Astrocyte of the cerebellum (primary cell): ENCODE results near the gene DGKD.

ENCODE experiments used
- DNase-seq: peaks from one replicate; pipeline ENCODE4 v3.0.0-alpha.2; 2011; ENCODE audit warnings: low read depth
- H3K4me3 ChIP-seq: 2 replicates; pipeline ENCODE4 v1.5.1; 2011; ENCODE audit warnings: mild to moderate bottlenecking, low read depth, low read length, moderate library complexity
- in situ Hi-C: cut with HindIII; loops from 2 replicates; pipeline ENCODE4 v1.10.0; 2017; ENCODE audit warnings: low sequenced_read_pairs
- TF ChIP-seq, protein P1 (sequence below): IDR thresholded peaks from 2 replicates; pipeline ENCODE4 v1.5.1; 2012; ENCODE audit warnings: low read length, low read depth, moderate library complexity, mild to moderate bottlenecking; ENCODE audit errors: missing control alignments

Gene DGKD

DNA sequence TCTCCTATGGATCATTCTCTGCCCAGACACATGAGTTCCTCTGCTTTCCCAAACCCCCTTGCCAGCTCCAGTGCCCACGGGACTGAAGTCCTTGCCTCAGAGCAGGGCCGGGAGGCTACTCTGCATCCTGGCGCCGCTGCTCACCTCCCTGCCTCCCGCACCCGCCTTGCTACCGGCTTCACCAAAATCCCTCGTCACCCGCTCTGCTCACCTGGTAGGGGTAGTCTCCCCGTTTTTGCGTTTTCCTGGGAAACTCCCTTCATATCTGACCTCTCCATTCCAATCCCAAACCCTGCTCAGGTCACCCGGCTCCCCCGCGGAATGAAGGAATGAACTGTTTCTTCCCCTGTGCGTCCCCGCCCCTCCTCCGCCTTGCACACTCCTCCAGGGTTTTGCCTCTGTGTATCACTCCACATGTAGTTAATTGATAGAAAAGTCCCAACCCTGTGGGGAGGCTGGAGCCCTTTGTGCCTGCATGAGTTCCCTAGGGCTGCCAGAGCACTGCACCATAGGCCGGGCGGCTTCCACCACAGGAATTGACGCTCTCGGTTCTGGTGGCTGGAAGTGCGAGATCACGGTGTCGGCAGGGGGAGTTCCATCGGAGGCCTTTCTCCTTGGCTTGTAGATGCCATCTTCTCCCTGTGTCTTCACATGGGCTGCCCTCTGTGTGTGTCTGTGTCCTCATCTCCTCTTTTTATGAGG lies 2.0 kb upstream of the DGKD start:
- H3K4me3 ChIP-seq = no peak overlapping the region
- in situ Hi-C loops = no loop called here
- TF ChIP-seq, protein P1, sequence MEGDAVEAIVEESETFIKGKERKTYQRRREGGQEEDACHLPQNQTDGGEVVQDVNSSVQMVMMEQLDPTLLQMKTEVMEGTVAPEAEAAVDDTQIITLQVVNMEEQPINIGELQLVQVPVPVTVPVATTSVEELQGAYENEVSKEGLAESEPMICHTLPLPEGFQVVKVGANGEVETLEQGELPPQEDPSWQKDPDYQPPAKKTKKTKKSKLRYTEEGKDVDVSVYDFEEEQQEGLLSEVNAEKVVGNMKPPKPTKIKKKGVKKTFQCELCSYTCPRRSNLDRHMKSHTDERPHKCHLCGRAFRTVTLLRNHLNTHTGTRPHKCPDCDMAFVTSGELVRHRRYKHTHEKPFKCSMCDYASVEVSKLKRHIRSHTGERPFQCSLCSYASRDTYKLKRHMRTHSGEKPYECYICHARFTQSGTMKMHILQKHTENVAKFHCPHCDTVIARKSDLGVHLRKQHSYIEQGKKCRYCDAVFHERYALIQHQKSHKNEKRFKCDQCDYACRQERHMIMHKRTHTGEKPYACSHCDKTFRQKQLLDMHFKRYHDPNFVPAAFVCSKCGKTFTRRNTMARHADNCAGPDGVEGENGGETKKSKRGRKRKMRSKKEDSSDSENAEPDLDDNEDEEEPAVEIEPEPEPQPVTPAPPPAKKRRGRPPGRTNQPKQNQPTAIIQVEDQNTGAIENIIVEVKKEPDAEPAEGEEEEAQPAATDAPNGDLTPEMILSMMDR = no peak
- no peak for DNase-seq

DNA sequence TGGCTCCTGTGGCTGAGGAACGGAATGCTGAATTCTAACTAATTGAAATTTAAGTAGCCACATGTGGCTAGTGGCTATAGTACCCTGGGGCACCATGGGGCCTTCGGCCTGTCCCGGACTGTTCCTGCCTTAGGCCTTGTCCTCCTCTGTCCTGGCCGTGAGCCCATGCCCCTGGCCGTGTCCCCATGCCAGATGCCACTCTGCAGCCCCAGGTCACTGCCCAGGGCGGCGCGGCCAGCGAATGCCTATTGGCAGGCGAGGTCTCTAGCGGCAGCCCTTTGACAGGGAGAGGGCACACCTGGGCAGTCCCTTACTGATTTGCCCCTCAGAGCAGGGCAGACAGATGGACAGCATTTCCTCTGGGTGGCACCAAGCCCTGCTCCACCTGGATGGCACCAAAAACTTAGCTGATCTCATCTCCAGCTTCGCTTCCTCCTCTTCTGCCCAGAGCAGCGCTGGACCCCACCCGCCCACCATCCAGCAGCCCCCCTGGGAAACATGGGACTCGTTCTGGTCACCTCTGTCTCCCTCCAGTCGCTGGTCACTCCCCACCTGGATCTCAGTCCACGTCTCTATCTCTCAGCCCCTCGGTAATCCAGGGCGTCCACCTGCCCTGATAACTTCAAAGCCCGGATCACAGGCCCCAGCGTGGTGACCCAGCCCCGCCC lies 1.1 kb upstream of the DGKD start:
- H3K4me3 ChIP-seq = no peak overlapping the region
- in situ Hi-C loops = no loop called here

DNA sequence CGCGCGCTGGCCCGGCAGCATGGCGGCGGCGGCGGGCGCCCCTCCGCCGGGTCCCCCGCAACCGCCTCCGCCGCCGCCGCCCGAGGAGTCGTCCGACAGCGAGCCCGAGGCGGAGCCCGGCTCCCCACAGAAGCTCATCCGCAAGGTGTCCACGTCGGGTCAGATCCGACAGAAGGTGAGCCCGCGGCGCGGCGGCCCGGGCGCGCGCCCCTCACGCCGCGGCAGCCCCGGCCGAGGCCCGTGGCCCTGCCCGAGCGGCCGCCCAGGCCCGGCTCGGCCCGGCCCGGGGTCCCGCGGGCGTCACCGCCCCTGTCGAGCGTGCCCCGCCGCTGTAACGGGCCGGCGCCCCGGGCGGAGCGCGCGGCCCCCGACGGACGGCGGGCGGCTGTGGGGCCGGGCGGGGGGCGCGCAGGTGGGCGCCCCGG lies 218 bp downstream of the DGKD start:
- in situ Hi-C loops = no loop called here

More for the DNA sequence above, 1.1 kb upstream of the DGKD start:
- TF ChIP-seq, protein P1 = no peak
- no peak for DNase-seq

DNA sequence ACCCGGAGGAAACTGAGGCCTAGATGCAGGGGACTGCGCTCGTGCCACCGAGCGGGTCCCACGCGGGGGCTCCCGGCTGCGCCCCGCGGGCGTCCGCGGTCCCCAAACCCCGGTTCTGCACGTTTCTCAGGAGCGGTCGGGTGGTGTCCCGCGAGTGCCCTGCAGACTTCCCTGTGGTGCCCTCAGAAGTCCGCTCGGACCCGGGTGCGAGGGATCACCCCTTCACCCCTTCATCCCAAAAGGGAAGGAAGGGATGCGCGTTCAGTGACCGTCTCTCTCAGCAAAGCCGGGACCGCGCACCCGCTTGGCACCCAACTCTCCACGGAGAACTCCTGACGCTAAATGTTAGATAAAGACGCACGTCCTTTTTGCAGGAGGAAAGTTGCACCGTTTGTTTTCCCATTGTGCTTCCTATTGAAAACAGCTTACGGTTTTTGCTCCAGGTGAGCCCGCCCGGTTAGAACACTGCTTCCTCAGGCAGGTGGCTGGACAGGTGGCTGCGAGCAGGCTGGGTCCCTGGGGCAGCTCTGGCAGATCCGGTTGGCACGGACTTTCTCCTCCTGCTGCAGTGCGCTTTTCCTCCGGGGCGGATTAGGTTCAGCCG lies 779 bp downstream of the DGKD start:
- in situ Hi-C loops = no loop called here
- H3K4me3 ChIP-seq = peak overlapping the region; percentile 64
- no peak for DNase-seq
- TF ChIP-seq, protein P1 = no peak

More for the DNA sequence above, 218 bp downstream of the DGKD start:
- H3K4me3 ChIP-seq = peak overlapping the region; percentile 64
- TF ChIP-seq, protein P1 = no peak
- DNase-seq = no peak

DNA sequence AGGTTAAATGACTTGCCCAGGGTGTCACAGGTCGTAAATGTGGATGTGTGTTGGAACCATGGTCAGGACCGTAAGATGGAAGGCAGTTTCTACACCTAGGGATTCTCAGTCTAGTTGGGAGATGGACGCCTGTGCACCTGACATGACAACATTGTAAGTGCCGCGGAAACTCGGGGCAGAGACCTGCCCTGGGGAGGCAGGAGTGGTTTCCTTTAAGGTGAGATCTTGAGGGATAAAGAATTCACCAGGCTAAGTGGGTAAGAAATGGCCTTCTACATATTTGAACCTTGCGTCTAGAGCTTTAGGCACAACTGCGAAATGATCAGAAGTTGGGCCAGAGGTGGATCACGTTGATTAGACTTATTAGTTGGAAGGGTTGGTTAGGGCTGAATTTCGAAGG lies 1.6 kb downstream of the DGKD start:
- no peak overlapping the region for H3K4me3 ChIP-seq
- in situ Hi-C loops = no loop called here
- DNase-seq = no peak
- TF ChIP-seq, protein P1 = no peak

DNA sequence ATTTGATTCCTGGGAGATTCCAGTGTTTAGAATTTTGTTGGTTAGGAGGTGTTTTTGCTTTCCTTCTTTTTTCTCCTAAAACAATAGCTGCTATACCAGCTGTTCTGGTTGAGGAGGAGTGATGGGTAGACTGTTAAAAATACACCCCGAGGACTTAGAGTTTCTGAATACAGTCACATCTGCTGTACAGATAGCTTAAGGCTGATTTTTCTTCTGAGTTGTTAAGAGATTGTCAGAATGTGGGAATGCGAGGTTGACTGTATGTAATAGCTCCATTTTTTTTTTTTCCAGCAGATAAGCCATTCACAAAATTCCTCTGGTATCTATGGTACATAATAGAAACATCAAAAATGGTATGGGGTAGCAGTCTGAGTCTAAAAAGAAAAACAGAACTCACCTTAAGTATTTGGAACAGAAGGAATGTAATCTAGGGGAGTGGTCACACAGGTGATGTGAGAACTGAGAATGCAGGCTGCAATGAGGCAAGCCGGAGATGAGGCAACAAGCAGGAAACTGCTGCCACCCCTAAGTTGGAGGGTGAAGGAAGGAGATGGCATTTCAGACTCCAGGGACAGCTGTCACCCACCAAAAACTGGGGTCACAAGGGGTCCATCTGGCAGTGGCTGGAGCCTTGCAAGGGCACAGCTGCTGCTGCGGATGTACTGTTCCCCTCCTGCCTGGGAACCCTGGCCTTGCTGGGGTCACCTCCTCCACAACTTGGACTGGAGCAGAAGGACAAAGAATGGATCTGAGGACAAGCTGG lies 2.4 kb downstream of the DGKD start:
- DNase-seq = no peak
- TF ChIP-seq, protein P1 = no peak
- H3K4me3 ChIP-seq = no peak overlapping the region
- in situ Hi-C loops = no loop called here
